ENCODE data around the gene RAB36.

Gene RAB36

GRCh38 chr22:23181721-23182308, 36.5 kb downstream of the RAB36 start:
- DNase-seq (ENCODE audit: low read depth), result peak; percentile 23
- TF ChIP-seq CTCF (IDR thresholded peaks at IDR 0.05; ENCODE audit: low read depth, low read length) (no peak), MYC (IDR thresholded peaks at IDR 0.05; ENCODE audit: low read depth, low read length) (no peak), POLR2A (IDR thresholded peaks at IDR 0.05; ENCODE audit: extremely low read depth, insufficient read length) (no peak)
- H3K4me3 ChIP-seq (ENCODE audit: low read depth, low read length), result peak overlapping the region; percentile 74

GRCh38 chr22:23182309-23183060, 37.2 kb downstream of the RAB36 start:
- peak; percentile 33 for DNase-seq (ENCODE audit: low read depth)

GRCh38 chr22:23183061-23183698, 37.9 kb downstream of the RAB36 start:
- DNase-seq (ENCODE audit: low read depth), result peak; percentile 61

More at GRCh38 chr22:23182309-23183060, 37.2 kb downstream of the RAB36 start:
- TF ChIP-seq MAX (IDR thresholded peaks at IDR 0.05; ENCODE audit: low read depth, low read length), result no peak
- TF ChIP-seq CTCF (IDR thresholded peaks at IDR 0.05; ENCODE audit: low read depth, low read length), result no peak
- no peak for TF ChIP-seq POLR2A (IDR thresholded peaks at IDR 0.05; ENCODE audit: extremely low read depth, insufficient read length)
- no peak for TF ChIP-seq MYC (IDR thresholded peaks at IDR 0.05; ENCODE audit: low read depth, low read length)
- H3K4me3 ChIP-seq (ENCODE audit: low read depth, low read length), result peak overlapping the region; percentile 74

GRCh38 chr22:23184100-23184763, 39.0 kb downstream of the RAB36 start:
- H3K4me3 ChIP-seq (ENCODE audit: low read depth, low read length), result peak overlapping the region; percentile 74
- no peak for DNase-seq (ENCODE audit: low read depth)
- TF ChIP-seq POLR2A (IDR thresholded peaks at IDR 0.05; ENCODE audit: extremely low read depth, insufficient read length) (no peak), CTCF (IDR thresholded peaks at IDR 0.05; ENCODE audit: low read depth, low read length) (no peak), MYC (IDR thresholded peaks at IDR 0.05; ENCODE audit: low read depth, low read length) (no peak), MAX (IDR thresholded peaks at IDR 0.05; ENCODE audit: low read depth, low read length) (no peak)

More at GRCh38 chr22:23183061-23183698, 37.9 kb downstream of the RAB36 start:
- H3K4me3 ChIP-seq (ENCODE audit: low read depth, low read length), result peak overlapping the region; percentile 74
- TF ChIP-seq CTCF (IDR thresholded peaks at IDR 0.05; ENCODE audit: low read depth, low read length), result no peak
- TF ChIP-seq MAX (IDR thresholded peaks at IDR 0.05; ENCODE audit: low read depth, low read length), result no peak
- TF ChIP-seq POLR2A (IDR thresholded peaks at IDR 0.05; ENCODE audit: extremely low read depth, insufficient read length), result no peak
- no peak for TF ChIP-seq MYC (IDR thresholded peaks at IDR 0.05; ENCODE audit: low read depth, low read length)

GRCh38 chr22:23184764-23185113, 39.5 kb downstream of the RAB36 start:
- TF ChIP-seq MAX (IDR thresholded peaks at IDR 0.05; ENCODE audit: low read depth, low read length) (no peak), POLR2A (IDR thresholded peaks at IDR 0.05; ENCODE audit: extremely low read depth, insufficient read length) (no peak), MYC (IDR thresholded peaks at IDR 0.05; ENCODE audit: low read depth, low read length) (no peak), CTCF (IDR thresholded peaks at IDR 0.05; ENCODE audit: low read depth, low read length) (no peak)
- no peak for DNase-seq (ENCODE audit: low read depth)
- no peak overlapping the region for H3K4me3 ChIP-seq (ENCODE audit: low read depth, low read length)
